ENCODE results near the gene PILRA. TPM values are rescaled to one million over a fixed set of nuclear protein-coding genes. Genes with fewer than 3 reads are reported as not detected.

PILRA gene
- total and polyA plus RNA-seq, 2 of the 13 experiments (the other 11 are each of a cell fraction or from before 2014, with no cell fraction given): 0.13 to 1.3 TPM

- TF ChIP-seq THAP11 (CRISPR knock-in tag; IDR thresholded peaks at IDR 0.05): no peak
- TF ChIP-seq ZNF3 (CRISPR knock-in tag; IDR thresholded peaks at IDR 0.05): no peak
- no peak for TF ChIP-seq DNMT3B (CRISPR knock-in tag; conservative IDR thresholded peaks at IDR 0.05)
- TF ChIP-seq ZNF564 (CRISPR knock-in tag; IDR thresholded peaks at IDR 0.05): no peak
- no peak for TF ChIP-seq NFE2L1 (CRISPR knock-in tag; IDR thresholded peaks at IDR 0.05; ENCODE audit: borderline replicate concordance)
- TF ChIP-seq ARID2 (CRISPR knock-in tag; IDR thresholded peaks at IDR 0.05; ENCODE audit: borderline replicate concordance): 0 out of 2 replicates have a peak, but pooled peaks have one; percentile 30
- TF ChIP-seq ZBTB39 (CRISPR knock-in tag; IDR thresholded peaks at IDR 0.05): no peak; the same call in 1 of the 2 replicates
- TF ChIP-seq, protein P1, sequence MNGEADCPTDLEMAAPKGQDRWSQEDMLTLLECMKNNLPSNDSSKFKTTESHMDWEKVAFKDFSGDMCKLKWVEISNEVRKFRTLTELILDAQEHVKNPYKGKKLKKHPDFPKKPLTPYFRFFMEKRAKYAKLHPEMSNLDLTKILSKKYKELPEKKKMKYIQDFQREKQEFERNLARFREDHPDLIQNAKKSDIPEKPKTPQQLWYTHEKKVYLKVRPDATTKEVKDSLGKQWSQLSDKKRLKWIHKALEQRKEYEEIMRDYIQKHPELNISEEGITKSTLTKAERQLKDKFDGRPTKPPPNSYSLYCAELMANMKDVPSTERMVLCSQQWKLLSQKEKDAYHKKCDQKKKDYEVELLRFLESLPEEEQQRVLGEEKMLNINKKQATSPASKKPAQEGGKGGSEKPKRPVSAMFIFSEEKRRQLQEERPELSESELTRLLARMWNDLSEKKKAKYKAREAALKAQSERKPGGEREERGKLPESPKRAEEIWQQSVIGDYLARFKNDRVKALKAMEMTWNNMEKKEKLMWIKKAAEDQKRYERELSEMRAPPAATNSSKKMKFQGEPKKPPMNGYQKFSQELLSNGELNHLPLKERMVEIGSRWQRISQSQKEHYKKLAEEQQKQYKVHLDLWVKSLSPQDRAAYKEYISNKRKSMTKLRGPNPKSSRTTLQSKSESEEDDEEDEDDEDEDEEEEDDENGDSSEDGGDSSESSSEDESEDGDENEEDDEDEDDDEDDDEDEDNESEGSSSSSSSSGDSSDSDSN (CRISPR knock-in tag; IDR thresholded peaks at IDR 0.05): peak; percentile 58; the same call in 1 of the 2 replicates
- no peak for TF ChIP-seq PHF20 (CRISPR knock-in tag; IDR thresholded peaks at IDR 0.05)
- TF ChIP-seq CEBPB (IDR thresholded peaks at IDR 0.05; ENCODE audit: borderline replicate concordance, low read depth, low read length): no peak
- TF ChIP-seq, protein P2, sequence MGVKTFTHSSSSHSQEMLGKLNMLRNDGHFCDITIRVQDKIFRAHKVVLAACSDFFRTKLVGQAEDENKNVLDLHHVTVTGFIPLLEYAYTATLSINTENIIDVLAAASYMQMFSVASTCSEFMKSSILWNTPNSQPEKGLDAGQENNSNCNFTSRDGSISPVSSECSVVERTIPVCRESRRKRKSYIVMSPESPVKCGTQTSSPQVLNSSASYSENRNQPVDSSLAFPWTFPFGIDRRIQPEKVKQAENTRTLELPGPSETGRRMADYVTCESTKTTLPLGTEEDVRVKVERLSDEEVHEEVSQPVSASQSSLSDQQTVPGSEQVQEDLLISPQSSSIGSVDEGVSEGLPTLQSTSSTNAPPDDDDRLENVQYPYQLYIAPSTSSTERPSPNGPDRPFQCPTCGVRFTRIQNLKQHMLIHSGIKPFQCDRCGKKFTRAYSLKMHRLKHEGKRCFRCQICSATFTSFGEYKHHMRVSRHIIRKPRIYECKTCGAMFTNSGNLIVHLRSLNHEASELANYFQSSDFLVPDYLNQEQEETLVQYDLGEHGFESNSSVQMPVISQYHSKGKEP (CRISPR knock-in tag; IDR thresholded peaks at IDR 0.05): no peak
- TF ChIP-seq ZNF460 (CRISPR knock-in tag; IDR thresholded peaks at IDR 0.05; ENCODE audit: borderline replicate concordance): no peak
- TF ChIP-seq ZNF138 (CRISPR knock-in tag; IDR thresholded peaks at IDR 0.05; ENCODE audit: low read depth): no peak
- TF ChIP-seq ZNF670 (CRISPR knock-in tag; IDR thresholded peaks at IDR 0.05; ENCODE audit: borderline replicate concordance): no peak
- TF ChIP-seq ZNF839 (CRISPR knock-in tag; IDR thresholded peaks at IDR 0.05; ENCODE audit: borderline replicate concordance): no peak; the same call in 1 of the 2 replicates
- no peak for TF ChIP-seq MIER3 (CRISPR knock-in tag; IDR thresholded peaks at IDR 0.05; ENCODE audit: borderline replicate concordance)
- no peak for TF ChIP-seq ZNF660 (CRISPR knock-in tag; IDR thresholded peaks at IDR 0.05; ENCODE audit: borderline replicate concordance, low read depth)
- TF ChIP-seq ZNF552 (CRISPR knock-in tag; IDR thresholded peaks at IDR 0.05; ENCODE audit: borderline replicate concordance): 0 out of 2 replicates have a peak, but pooled peaks have one; percentile 42
- TF ChIP-seq, protein P3, sequence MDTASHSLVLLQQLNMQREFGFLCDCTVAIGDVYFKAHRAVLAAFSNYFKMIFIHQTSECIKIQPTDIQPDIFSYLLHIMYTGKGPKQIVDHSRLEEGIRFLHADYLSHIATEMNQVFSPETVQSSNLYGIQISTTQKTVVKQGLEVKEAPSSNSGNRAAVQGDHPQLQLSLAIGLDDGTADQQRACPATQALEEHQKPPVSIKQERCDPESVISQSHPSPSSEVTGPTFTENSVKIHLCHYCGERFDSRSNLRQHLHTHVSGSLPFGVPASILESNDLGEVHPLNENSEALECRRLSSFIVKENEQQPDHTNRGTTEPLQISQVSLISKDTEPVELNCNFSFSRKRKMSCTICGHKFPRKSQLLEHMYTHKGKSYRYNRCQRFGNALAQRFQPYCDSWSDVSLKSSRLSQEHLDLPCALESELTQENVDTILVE (CRISPR knock-in tag; IDR thresholded peaks at IDR 0.05): no peak
- TF ChIP-seq ZFP1 (CRISPR knock-in tag; IDR thresholded peaks at IDR 0.05): no peak
- no peak for TF ChIP-seq ZNF850 (CRISPR knock-in tag; conservative IDR thresholded peaks at IDR 0.05)
- TF ChIP-seq ZNF747 (CRISPR knock-in tag; IDR thresholded peaks at IDR 0.05; ENCODE audit: borderline replicate concordance): no peak
- TF ChIP-seq MXI1 (IDR thresholded peaks at IDR 0.05; ENCODE audit: borderline replicate concordance, low read depth, low read length): no peak
- no peak for TF ChIP-seq TEAD2 (CRISPR knock-in tag; IDR thresholded peaks at IDR 0.05)
Observed at GRCh38 chr7:100429637-100430492, 56.6 kb downstream of the PILRA start, which contains the start of gene MEPCE (continued).

Data from HepG2 (cell line).